GM23248 (cell line): ENCODE results near the gene COASY. TPM values are rescaled to one million over a fixed set of nuclear protein-coding genes. Genes with fewer than 3 reads are reported as not detected.

Experiments used
- DNase-seq: peaks from one replicate; pipeline ENCODE4 v3.0.0-alpha.2; 2015
- H2AFZ ChIP-seq: fragments of 200-600 bp; sonication (generic); 2 replicates; pipeline ENCODE4 v1.6.1; 2016; ENCODE audit warnings: antibody characterized with exemption
- H3F3A ChIP-seq: fragments of 200-600 bp; sonication (generic); 2 replicates; pipeline ENCODE4 v1.6.1; 2016; ENCODE audit warnings: mild to moderate bottlenecking, antibody characterized with exemption, mixed run types; ENCODE audit not compliant: insufficient read depth
- H3K27ac ChIP-seq: fragments of 200-600 bp; sonication (generic); 2 replicates; pipeline ENCODE4 v1.5.1; 2016; ENCODE audit warnings: mild to moderate bottlenecking
- H3K27me3 ChIP-seq: fragments of 200-600 bp; sonication (generic); replicated peaks from 2 replicates; pipeline ENCODE4 v1.6.1; 2016; ENCODE audit warnings: mild to moderate bottlenecking; ENCODE audit not compliant: insufficient read depth
- H3K36me3 ChIP-seq: fragments of 200-600 bp; sonication (generic); 2 replicates; pipeline ENCODE4 v1.6.1; 2016; ENCODE audit warnings: low read depth, mild to moderate bottlenecking
- H3K4me1 ChIP-seq: fragments of 200-600 bp; sonication (generic); 2 replicates; pipeline ENCODE4 v1.6.1; 2016; ENCODE audit warnings: mild to moderate bottlenecking; ENCODE audit not compliant: insufficient read depth
- H3K4me2 ChIP-seq: fragments of 200-600 bp; sonication (generic); one replicate; pipeline ENCODE4 v1.6.1; 2016; ENCODE audit warnings: mild to moderate bottlenecking; ENCODE audit not compliant: unreplicated experiment
- H3K4me3 ChIP-seq: fragments of 200-600 bp; sonication (generic); 2 replicates; pipeline ENCODE4 v1.5.1; 2016; ENCODE audit warnings: mild to moderate bottlenecking
- H3K79me2 ChIP-seq: fragments of 200-600 bp; sonication (generic); 2 replicates; pipeline ENCODE4 v1.6.1; 2016; ENCODE audit warnings: mild to moderate bottlenecking; ENCODE audit not compliant: insufficient read depth
- H3K9ac ChIP-seq: fragments of 200-600 bp; sonication (generic); 2 replicates; pipeline ENCODE4 v1.6.1; 2016; ENCODE audit warnings: mild to moderate bottlenecking
- H3K9me2 ChIP-seq: fragments of 200-600 bp; sonication (generic); 2 replicates; pipeline ENCODE4 v1.6.1; 2016; ENCODE audit warnings: mixed run types, mild to moderate bottlenecking, moderate library complexity; ENCODE audit not compliant: insufficient read depth
- H3K9me3 ChIP-seq: fragments of 200-600 bp; sonication (generic); one replicate; pipeline ENCODE4 v1.6.1; 2017; ENCODE audit warnings: low read depth
- H4K20me1 ChIP-seq: fragments of 200-600 bp; sonication (generic); 2 replicates; pipeline ENCODE4 v1.6.0; 2016; ENCODE audit not compliant: insufficient read depth
- EZH2 ChIP-seq: fragments of 200-600 bp; sonication (generic); IDR thresholded peaks from 2 replicates; pipeline ENCODE4 v1.6.1; 2018; ENCODE audit warnings: antibody characterized with exemption, mild to moderate bottlenecking; ENCODE audit not compliant: insufficient read depth, poor library complexity, severe bottlenecking
- EZH2phosphoT487 ChIP-seq: fragments of 200-600 bp; sonication (generic); IDR thresholded peaks from 2 replicates; pipeline ENCODE4 v1.6.1; 2018; ENCODE audit warnings: antibody characterized with exemption, moderate library complexity, mild to moderate bottlenecking, low read depth; ENCODE audit not compliant: insufficient read depth
- WGBS, 2 experiments: methylation state at CpG; one replicate each; pipeline ENCODE4 v1.1.6; 2015 to 2017; ENCODE audit warnings: low lambda C conversion rate in 2 of 2, low coverage in 1 of 2; ENCODE audit errors: missing lambda C conversion rate in 2 of 2; 5-methylcytosine and 5-hydroxymethylcytosine counted together
- in situ Hi-C: fragments of 300-500 bp; cut with MboI; formaldehyde crosslinking; loops from 2 replicates; pipeline ENCODE4 v1.15.0; 2020
- polyA plus RNA-seq: library from polyadenylated mRNA; unstranded; fragments of >200 nt; fragmentation: Nextera tagmentation; extraction: Ambion mirVana; gene quantifications from 2 replicates; pipeline ENCODE4 v1.2.1, GENCODE V29; 2016
- total RNA-seq: library from RNA; depleted of rRNA; stranded (reverse); fragments of >200 nt; shearing (Covaris generic); gene quantifications from 2 replicates; pipeline ENCODE4 v1.2.3, GENCODE V29; 2014

Gene COASY
- total and polyA plus RNA-seq, 2 experiments from 2014 or later = 22.7 to 50.1 TPM

DNA sequence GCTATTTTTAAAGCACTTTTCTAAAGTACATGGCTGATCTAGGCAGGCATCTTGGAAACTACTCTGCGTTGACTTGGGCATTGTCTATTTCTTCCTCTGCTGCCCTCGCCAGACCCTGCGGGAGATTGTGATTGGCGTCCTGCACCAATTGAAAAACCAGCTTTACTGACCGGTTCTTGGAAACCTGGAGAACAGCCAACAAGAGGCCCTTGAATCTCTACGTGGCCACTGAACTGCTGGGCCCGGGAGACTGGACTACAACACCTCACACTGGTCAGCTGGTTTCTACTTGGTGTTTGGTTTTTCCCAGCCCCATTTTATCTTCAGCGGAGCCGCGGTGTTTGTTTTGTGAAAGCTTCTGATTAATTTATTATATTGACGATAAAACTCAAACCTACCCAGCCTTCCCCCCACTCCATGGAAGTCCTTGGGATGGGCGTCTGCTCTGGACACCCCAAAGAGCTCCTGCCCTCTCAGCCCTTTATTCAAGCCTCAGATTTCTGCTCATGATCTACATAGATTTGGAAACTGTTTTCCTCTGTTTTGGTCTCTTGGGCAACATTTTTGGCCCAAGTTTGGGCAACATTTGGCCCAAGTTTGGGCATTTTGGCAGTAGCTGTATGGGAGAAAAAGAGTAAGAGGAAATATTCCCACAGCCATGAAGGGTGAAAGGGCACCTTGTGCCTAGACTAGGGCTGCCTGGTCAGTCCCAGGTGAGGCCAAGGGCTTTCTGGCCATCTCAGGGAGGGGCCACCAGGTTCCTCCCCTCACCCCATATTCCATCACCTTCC, 9.7 kb downstream of the COASY start:
- H3K4me3 ChIP-seq = no peak overlapping the region
- H3K9ac ChIP-seq = no peak overlapping the region; the same call in 1 of the 2 replicates
- H3F3A ChIP-seq = peaks cover 43% of the 10 kb centered on the region
- 0 out of 2 replicates have a peak, but pooled peaks cover 5% of the 10 kb centered on the region for H3K4me1 ChIP-seq
- no peaks in the 10 kb centered on the region for H3K9me2 ChIP-seq
- no peaks in the 10 kb centered on the region for H3K27me3 ChIP-seq
- peaks cover 35% of the 10 kb centered on the region for H3K36me3 ChIP-seq
- H3K27ac ChIP-seq = no peak overlapping the region
- H3K79me2 ChIP-seq = peaks cover 87% of the 10 kb centered on the region
- H4K20me1 ChIP-seq = no peaks in the 10 kb centered on the region
- TF ChIP-seq EZH2phosphoT487 = no peak
- TF ChIP-seq EZH2 = no peak
- no peaks in the 10 kb centered on the region for H3K9me3 ChIP-seq
- no peak overlapping the region for H3K4me2 ChIP-seq
- in situ Hi-C loops = no loop called here
- WGBS, 2 experiments = 81 to 83% methylated on average over 12 of the region's 12 CpGs
- no peak overlapping the region for H2AFZ ChIP-seq
- no peak for DNase-seq

DNA sequence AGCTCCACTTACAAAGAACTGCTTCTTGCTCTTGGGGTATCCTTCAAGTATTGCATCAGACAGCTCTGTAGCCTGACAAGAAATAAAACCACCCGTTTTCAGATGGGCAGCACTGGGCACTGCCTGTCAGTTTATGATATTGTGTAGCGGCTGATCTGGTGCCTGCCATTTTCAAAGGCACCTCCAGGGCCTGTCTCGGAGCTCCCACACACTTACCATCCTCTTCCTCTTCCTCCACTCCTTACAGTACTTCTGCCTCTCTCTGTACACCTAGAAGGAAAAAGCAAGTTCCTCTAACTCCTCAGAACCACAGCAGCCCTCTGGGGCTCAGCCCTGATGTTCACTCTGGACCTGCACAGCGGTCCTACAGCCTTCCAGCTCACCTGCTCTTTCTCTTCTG, 11.1 kb downstream of the COASY start:
- H3K36me3 ChIP-seq = peaks cover 35% of the 10 kb centered on the region

DNA sequence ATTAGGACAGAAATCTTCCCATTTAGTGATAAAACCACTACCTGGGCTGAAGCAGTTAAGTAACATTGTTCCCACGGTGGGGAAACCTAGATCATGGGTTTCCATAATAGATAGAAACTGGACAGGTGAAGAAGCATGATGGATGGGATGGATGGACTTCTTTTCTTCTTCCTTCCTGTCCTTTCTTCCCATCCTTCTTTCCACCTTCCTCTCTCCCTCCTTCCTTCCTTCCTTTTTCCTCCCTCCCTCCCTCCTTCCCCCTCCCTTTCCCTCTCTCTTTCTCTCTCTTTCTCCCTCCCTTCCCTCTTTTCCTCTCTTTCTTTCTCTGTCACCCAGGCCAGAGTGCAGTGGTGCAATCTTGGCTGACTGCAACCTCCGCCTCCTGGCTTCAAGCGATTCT, 12.5 kb downstream of the COASY start:
- H3K4me3 ChIP-seq = no peak overlapping the region
- no peak overlapping the region for H3K9ac ChIP-seq
- H3K27me3 ChIP-seq = no peaks in the 10 kb centered on the region
- peaks cover 79% of the 10 kb centered on the region for H3K79me2 ChIP-seq
- DNase-seq = no peak
- in situ Hi-C loops = no loop called here
- H3K9me2 ChIP-seq = no peaks in the 10 kb centered on the region
- H3K36me3 ChIP-seq = peaks cover 35% of the 10 kb centered on the region
- 78 to 92% methylated on average over 3 of the region's 3 CpGs for whole genome bisulfite sequencing, 2 experiments
- no peak overlapping the region for H3K4me2 ChIP-seq
- no peak overlapping the region for H2AFZ ChIP-seq
- no peaks in the 10 kb centered on the region for H4K20me1 ChIP-seq
- H3K4me1 ChIP-seq = peaks cover 14% of the 10 kb centered on the region; the same call in 1 of the 2 replicates
- H3K27ac ChIP-seq = no peak overlapping the region
- TF ChIP-seq EZH2 (no peak), EZH2phosphoT487 (no peak)
- no peaks in the 10 kb centered on the region for H3K9me3 ChIP-seq
- peaks cover 58% of the 10 kb centered on the region for H3F3A ChIP-seq

More for the DNA sequence above, 11.1 kb downstream of the COASY start:
- no peak overlapping the region for H3K27ac ChIP-seq
- H3K9me3 ChIP-seq = no peaks in the 10 kb centered on the region
- H2AFZ ChIP-seq = no peak overlapping the region
- H3K4me1 ChIP-seq = peaks cover 9% of the 10 kb centered on the region; the same call in 1 of the 2 replicates
- no peaks in the 10 kb centered on the region for H4K20me1 ChIP-seq
- no peak overlapping the region for H3K9ac ChIP-seq
- peaks cover 83% of the 10 kb centered on the region for H3K79me2 ChIP-seq
- no peaks in the 10 kb centered on the region for H3K27me3 ChIP-seq
- peaks cover 46% of the 10 kb centered on the region for H3F3A ChIP-seq
- H3K4me3 ChIP-seq = no peak overlapping the region
- H3K4me2 ChIP-seq = no peak overlapping the region
- TF ChIP-seq EZH2phosphoT487 (no peak), EZH2 (no peak)
- DNase-seq = no peak
- WGBS, 2 experiments = 96 to 98% methylated on average over 4 of the region's 4 CpGs
- in situ Hi-C loops = no loop called here
- no peaks in the 10 kb centered on the region for H3K9me2 ChIP-seq

DNA sequence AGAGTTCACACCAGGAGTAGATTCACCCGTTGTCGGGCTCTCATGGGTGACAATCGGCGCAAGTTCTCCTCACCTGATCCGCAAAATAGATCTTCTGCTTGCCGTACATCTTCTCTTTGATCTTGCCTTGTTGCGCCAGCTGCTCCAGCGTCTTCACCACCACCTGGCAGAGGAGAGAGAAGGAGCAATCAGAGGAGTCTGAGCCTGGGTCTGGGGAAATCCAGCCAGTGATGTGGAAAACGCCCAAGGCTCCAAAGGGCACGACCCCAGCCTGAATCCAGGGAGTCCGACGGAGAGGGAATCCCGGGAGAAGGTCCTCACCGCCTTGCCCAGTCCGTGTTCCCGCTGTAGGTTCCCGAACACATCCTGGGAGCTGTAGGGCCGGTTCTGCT, 15.2 kb downstream of the COASY start:
- Histone ChIP-seq H3K27ac (peak overlapping the region; percentile 34), H4K20me1 (no peaks in the 10 kb centered on the region), H3K9me3 (no peaks in the 10 kb centered on the region), H3K79me2 (peaks cover 61% of the 10 kb centered on the region), H3K4me2 (peak overlapping the region; percentile 97), H3F3A (peaks cover 51% of the 10 kb centered on the region), H3K4me3 (peak overlapping the region; percentile 95), H3K36me3 (peaks cover 16% of the 10 kb centered on the region), H2AFZ (peak overlapping the region; percentile 35; the same call in 1 of the 2 replicates), H3K27me3 (no peaks in the 10 kb centered on the region), H3K9ac (peak overlapping the region; percentile 93), H3K9me2 (no peaks in the 10 kb centered on the region), H3K4me1 (peaks cover 14% of the 10 kb centered on the region; the same call in 1 of the 2 replicates)
- in situ Hi-C loops = no loop called here
- TF ChIP-seq EZH2 (no peak), EZH2phosphoT487 (no peak)
- no peak for DNase-seq
- 1 to 2% methylated on average over 18 of the region's 18 CpGs for WGBS, 2 experiments
